GM23338 (cell line): ENCODE data around the gene PIEZO2. TPM values are rescaled to one million over a fixed set of nuclear protein-coding genes. Genes with fewer than 3 reads are reported as not detected.

Experiments
- ATAC-seq: fragments of 200-7000 bp; cut with Tn5 transposase; 3 replicates; pipeline ENCODE4 v1.9.1; 2020
- DNase-seq: peaks from one replicate; pipeline ENCODE4 v3.0.0-alpha.2; 2015; ENCODE audit warnings: low spot score
- H2AFZ ChIP-seq: fragments of 200-600 bp; sonication (generic); 2 replicates; pipeline ENCODE4 v1.8.0; 2016; ENCODE audit warnings: antibody characterized with exemption, mild to moderate bottlenecking, moderate library complexity
- H3F3A ChIP-seq: fragments of 200-600 bp; sonication (generic); replicated peaks from 2 replicates; pipeline ENCODE4 v1.8.0; 2017; ENCODE audit warnings: antibody characterized with exemption, mixed run types, low read depth
- H3K27ac ChIP-seq: fragments of 200-600 bp; sonication (generic); 2 replicates; pipeline ENCODE4 v1.6.1; 2016; ENCODE audit warnings: low read depth
- H3K27me3 ChIP-seq: fragments of 200-600 bp; sonication (generic); 2 replicates; pipeline ENCODE4 v1.8.0; 2016; ENCODE audit warnings: mild to moderate bottlenecking, mixed run types, moderate library complexity; ENCODE audit not compliant: insufficient read depth
- H3K36me3 ChIP-seq: fragments of 200-600 bp; sonication (generic); 2 replicates; pipeline ENCODE4 v1.8.0; 2016; ENCODE audit warnings: mild to moderate bottlenecking; ENCODE audit not compliant: insufficient read depth
- H3K4me1 ChIP-seq: fragments of 200-600 bp; sonication (generic); 2 replicates; pipeline ENCODE4 v1.8.0; 2016; ENCODE audit warnings: mild to moderate bottlenecking, moderate library complexity; ENCODE audit not compliant: insufficient read depth
- H3K4me2 ChIP-seq: fragments of 200-600 bp; sonication (generic); 2 replicates; pipeline ENCODE4 v1.7.1; 2017; ENCODE audit warnings: mixed run types
- H3K4me3 ChIP-seq: fragments of 200-600 bp; sonication (generic); 2 replicates; pipeline ENCODE4 v1.6.1; 2016; ENCODE audit warnings: mixed run types
- H3K79me2 ChIP-seq: fragments of 200-600 bp; sonication (generic); replicated peaks from 2 replicates; pipeline ENCODE4 v1.8.0; 2017; ENCODE audit warnings: mild to moderate bottlenecking; ENCODE audit not compliant: insufficient read depth
- H3K9me2 ChIP-seq: fragments of 200-600 bp; sonication (generic); 2 replicates; pipeline ENCODE4 v1.8.0; 2017; ENCODE audit not compliant: insufficient read depth
- H4K20me1 ChIP-seq: fragments of 200-600 bp; sonication (generic); replicated peaks from 2 replicates; pipeline ENCODE4 v1.8.0; 2017; ENCODE audit warnings: mild to moderate bottlenecking; ENCODE audit not compliant: insufficient read depth
- H3K27ac Mint-ChIP-seq: 2 replicates; pipeline ENCODE4 v1.8.0; 2020; ENCODE audit warnings: inconsistent platforms, mild to moderate bottlenecking, moderate library complexity, mixed read lengths
- H3K27me3 Mint-ChIP-seq: 3 replicates; pipeline ENCODE4 v1.8.0; 2022; ENCODE audit warnings: low read depth, mild to moderate bottlenecking, moderate library complexity, mixed read lengths, inconsistent platforms; ENCODE audit not compliant: insufficient read depth, poor library complexity
- H3K36me3 Mint-ChIP-seq: 3 replicates; pipeline ENCODE4 v1.8.0; 2021; ENCODE audit warnings: low read depth, mild to moderate bottlenecking, inconsistent platforms, moderate library complexity, mixed read lengths
- H3K4me1 Mint-ChIP-seq: 3 replicates; pipeline ENCODE4 v1.8.0; 2020; ENCODE audit warnings: mild to moderate bottlenecking, inconsistent platforms, mixed read lengths
- H3K4me3 Mint-ChIP-seq: 3 replicates; pipeline ENCODE4 v1.8.0; 2021; ENCODE audit warnings: moderate library complexity, mild to moderate bottlenecking, inconsistent platforms, mixed read lengths
- H3K9me3 Mint-ChIP-seq: 3 replicates; pipeline ENCODE4 v1.8.0; 2020; ENCODE audit warnings: moderate library complexity, mild to moderate bottlenecking, inconsistent platforms, mixed read lengths
- CREB1 ChIP-seq: fragments of 250-450 bp; sonication (Bioruptor Pico); IDR thresholded peaks from 2 replicates; pipeline ENCODE4 v1.5.0; 2020; ENCODE audit warnings: low read depth, mild to moderate bottlenecking, moderate library complexity
- EZH2 ChIP-seq: fragments of 200-600 bp; sonication (generic); IDR thresholded peaks from one replicate; pipeline ENCODE4 v1.8.0; 2017; ENCODE audit warnings: antibody characterized with exemption, mild to moderate bottlenecking, low read depth; ENCODE audit not compliant: unreplicated experiment
- JUNB ChIP-seq: IDR thresholded peaks from one replicate; pipeline ENCODE4 v1.6.1; 2016; ENCODE audit warnings: antibody characterized with exemption; ENCODE audit not compliant: unreplicated experiment
- NANOG ChIP-seq: IDR thresholded peaks from 2 replicates; pipeline ENCODE4 v1.6.1; 2016; ENCODE audit warnings: antibody characterized with exemption, borderline replicate concordance
- POLR2AphosphoS5 ChIP-seq: IDR thresholded peaks from 2 replicates; pipeline ENCODE4 v1.6.1; 2016; ENCODE audit warnings: antibody characterized with exemption, low read depth
- STAT1 ChIP-seq: IDR thresholded peaks from one replicate; pipeline ENCODE4 v1.6.1; 2016; ENCODE audit warnings: antibody characterized with exemption; ENCODE audit not compliant: unreplicated experiment
- ZNF114 ChIP-seq: fragments of 250-450 bp; sonication (Bioruptor Pico); IDR thresholded peaks from 2 replicates; pipeline ENCODE4 v1.5.0; 2020; ENCODE audit warnings: mild to moderate bottlenecking, moderate library complexity
- ZNF331 ChIP-seq: fragments of 250-450 bp; sonication (Bioruptor Pico); IDR thresholded peaks from 2 replicates; pipeline ENCODE4 v1.5.0; 2020; ENCODE audit warnings: low read depth, mild to moderate bottlenecking, moderate library complexity
- polyA plus RNA-seq: library from polyadenylated mRNA; unstranded; fragments of >200 nt; fragmentation: Nextera tagmentation; extraction: Ambion mirVana; gene quantifications from 2 replicates; pipeline ENCODE4 v1.2.1, GENCODE V29; 2016
- total RNA-seq: library from RNA; depleted of rRNA; stranded (reverse); fragments of >200 nt; shearing (Covaris generic); gene quantifications from 2 replicates; pipeline ENCODE4 v1.2.3, GENCODE V29; 2014
- TF ChIP-seq, protein P1 (sequence below): IDR thresholded peaks from 2 replicates; pipeline ENCODE4 v1.6.1; 2016; ENCODE audit warnings: antibody characterized with exemption
- TF ChIP-seq, protein P2 (sequence below): fragments of 250-450 bp; sonication (Bioruptor Pico); IDR thresholded peaks from 2 replicates; pipeline ENCODE4 v1.5.0; 2020; ENCODE audit warnings: mild to moderate bottlenecking, moderate library complexity
- TF ChIP-seq, protein P3 (sequence below), 2 experiments: fragments of 200-600 bp in 1 of 2; sonication (generic) in 1 of 2; conservative IDR thresholded peaks; 2 replicates each; pipeline versions ENCODE4 v1.5.1 to v1.6.1; 2016 to 2017; ENCODE audit warnings: antibody characterized with exemption in 2 of 2, low read depth in 2 of 2, mild to moderate bottlenecking in 2 of 2, moderate library complexity in 1 of 2
- TF ChIP-seq, protein P4 (sequence below): IDR thresholded peaks from one replicate; pipeline ENCODE4 v1.6.1; 2018; ENCODE audit warnings: antibody characterized with exemption; ENCODE audit not compliant: unreplicated experiment

PIEZO2 gene
- total and polyA plus RNA-seq, 2 experiments from 2014 or later, result 4.8 to 8.2 TPM

DNA sequence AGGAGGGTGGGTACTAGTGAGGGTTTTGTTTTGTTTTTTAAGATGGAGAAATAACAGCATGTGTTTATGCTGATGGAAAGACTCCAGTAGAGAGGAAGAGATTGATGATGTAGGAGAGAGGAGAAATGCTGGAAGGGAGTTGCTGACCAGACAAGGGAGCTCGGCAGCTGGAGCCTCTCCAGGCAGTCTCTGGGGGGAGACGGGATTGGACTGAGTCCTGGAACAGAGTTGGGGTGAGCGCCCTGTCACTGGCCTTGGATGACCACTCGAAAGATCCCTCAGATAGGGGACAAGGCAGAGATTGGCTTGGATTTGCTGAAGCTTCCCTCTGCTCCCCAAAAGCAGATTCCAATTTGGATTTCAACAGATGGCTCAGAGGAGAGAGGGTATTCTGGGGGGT lies 425.9 kb downstream of the PIEZO2 start:
- Mint-ChIP-seq H3K9me3 (peaks cover 4% of the 10 kb centered on the region), H3K36me3 (peaks cover 10% of the 10 kb centered on the region; the same call in 2 of the 3 replicates), H3K4me3 (no peak overlapping the region), H3K27me3 (peaks cover 7% of the 10 kb centered on the region), H3K4me1 (no peaks in the 10 kb centered on the region), H3K27ac (no peak overlapping the region)
- H3K36me3 ChIP-seq, result no peaks in the 10 kb centered on the region
- H2AFZ ChIP-seq, result no peak overlapping the region
- no peak for TF ChIP-seq JUNB
- TF ChIP-seq, protein P1, sequence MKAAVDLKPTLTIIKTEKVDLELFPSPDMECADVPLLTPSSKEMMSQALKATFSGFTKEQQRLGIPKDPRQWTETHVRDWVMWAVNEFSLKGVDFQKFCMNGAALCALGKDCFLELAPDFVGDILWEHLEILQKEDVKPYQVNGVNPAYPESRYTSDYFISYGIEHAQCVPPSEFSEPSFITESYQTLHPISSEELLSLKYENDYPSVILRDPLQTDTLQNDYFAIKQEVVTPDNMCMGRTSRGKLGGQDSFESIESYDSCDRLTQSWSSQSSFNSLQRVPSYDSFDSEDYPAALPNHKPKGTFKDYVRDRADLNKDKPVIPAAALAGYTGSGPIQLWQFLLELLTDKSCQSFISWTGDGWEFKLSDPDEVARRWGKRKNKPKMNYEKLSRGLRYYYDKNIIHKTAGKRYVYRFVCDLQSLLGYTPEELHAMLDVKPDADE, result no peak
- no peak for TF ChIP-seq NANOG
- no peak for TF ChIP-seq POLR2AphosphoS5
- TF ChIP-seq EZH2, result no peak
- TF ChIP-seq, protein P2, sequence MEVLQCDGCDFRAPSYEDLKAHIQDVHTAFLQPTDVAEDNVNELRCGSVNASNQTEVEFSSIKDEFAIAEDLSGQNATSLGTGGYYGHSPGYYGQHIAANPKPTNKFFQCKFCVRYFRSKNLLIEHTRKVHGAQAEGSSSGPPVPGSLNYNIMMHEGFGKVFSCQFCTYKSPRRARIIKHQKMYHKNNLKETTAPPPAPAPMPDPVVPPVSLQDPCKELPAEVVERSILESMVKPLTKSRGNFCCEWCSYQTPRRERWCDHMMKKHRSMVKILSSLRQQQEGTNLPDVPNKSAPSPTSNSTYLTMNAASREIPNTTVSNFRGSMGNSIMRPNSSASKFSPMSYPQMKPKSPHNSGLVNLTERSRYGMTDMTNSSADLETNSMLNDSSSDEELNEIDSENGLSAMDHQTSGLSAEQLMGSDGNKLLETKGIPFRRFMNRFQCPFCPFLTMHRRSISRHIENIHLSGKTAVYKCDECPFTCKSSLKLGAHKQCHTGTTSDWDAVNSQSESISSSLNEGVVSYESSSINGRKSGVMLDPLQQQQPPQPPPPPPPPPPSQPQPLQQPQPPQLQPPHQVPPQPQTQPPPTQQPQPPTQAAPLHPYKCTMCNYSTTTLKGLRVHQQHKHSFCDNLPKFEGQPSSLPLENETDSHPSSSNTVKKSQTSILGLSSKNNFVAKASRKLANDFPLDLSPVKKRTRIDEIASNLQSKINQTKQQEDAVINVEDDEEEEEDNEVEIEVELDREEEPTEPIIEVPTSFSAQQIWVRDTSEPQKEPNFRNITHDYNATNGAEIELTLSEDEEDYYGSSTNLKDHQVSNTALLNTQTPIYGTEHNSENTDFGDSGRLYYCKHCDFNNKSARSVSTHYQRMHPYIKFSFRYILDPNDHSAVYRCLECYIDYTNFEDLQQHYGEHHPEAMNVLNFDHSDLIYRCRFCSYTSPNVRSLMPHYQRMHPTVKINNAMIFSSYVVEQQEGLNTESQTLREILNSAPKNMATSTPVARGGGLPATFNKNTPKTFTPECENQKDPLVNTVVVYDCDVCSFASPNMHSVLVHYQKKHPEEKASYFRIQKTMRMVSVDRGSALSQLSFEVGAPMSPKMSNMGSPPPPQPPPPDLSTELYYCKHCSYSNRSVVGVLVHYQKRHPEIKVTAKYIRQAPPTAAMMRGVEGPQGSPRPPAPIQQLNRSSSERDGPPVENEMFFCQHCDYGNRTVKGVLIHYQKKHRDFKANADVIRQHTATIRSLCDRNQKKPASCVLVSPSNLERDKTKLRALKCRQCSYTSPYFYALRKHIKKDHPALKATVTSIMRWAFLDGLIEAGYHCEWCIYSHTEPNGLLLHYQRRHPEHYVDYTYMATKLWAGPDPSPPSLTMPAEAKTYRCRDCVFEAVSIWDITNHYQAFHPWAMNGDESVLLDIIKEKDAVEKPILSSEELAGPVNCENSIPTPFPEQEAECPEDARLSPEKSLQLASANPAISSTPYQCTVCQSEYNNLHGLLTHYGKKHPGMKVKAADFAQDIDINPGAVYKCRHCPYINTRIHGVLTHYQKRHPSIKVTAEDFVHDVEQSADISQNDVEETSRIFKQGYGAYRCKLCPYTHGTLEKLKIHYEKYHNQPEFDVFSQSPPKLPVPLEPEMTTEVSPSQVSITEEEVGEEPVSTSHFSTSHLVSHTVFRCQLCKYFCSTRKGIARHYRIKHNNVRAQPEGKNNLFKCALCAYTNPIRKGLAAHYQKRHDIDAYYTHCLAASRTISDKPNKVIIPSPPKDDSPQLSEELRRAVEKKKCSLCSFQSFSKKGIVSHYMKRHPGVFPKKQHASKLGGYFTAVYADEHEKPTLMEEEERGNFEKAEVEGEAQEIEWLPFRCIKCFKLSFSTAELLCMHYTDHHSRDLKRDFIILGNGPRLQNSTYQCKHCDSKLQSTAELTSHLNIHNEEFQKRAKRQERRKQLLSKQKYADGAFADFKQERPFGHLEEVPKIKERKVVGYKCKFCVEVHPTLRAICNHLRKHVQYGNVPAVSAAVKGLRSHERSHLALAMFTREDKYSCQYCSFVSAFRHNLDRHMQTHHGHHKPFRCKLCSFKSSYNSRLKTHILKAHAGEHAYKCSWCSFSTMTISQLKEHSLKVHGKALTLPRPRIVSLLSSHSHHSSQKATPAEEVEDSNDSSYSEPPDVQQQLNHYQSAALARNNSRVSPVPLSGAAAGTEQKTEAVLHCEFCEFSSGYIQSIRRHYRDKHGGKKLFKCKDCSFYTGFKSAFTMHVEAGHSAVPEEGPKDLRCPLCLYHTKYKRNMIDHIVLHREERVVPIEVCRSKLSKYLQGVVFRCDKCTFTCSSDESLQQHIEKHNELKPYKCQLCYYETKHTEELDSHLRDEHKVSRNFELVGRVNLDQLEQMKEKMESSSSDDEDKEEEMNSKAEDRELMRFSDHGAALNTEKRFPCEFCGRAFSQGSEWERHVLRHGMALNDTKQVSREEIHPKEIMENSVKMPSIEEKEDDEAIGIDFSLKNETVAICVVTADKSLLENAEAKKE, result no peak
- TF ChIP-seq CREB1 (CRISPR knock-in tag), result no peak
- TF ChIP-seq, protein P3, sequence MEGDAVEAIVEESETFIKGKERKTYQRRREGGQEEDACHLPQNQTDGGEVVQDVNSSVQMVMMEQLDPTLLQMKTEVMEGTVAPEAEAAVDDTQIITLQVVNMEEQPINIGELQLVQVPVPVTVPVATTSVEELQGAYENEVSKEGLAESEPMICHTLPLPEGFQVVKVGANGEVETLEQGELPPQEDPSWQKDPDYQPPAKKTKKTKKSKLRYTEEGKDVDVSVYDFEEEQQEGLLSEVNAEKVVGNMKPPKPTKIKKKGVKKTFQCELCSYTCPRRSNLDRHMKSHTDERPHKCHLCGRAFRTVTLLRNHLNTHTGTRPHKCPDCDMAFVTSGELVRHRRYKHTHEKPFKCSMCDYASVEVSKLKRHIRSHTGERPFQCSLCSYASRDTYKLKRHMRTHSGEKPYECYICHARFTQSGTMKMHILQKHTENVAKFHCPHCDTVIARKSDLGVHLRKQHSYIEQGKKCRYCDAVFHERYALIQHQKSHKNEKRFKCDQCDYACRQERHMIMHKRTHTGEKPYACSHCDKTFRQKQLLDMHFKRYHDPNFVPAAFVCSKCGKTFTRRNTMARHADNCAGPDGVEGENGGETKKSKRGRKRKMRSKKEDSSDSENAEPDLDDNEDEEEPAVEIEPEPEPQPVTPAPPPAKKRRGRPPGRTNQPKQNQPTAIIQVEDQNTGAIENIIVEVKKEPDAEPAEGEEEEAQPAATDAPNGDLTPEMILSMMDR (conservative IDR thresholded peaks at IDR 0.05; ENCODE audit: low read depth in 2 of 2), result no peak
- no peak for TF ChIP-seq ZNF331 (CRISPR knock-in tag)
- no peak for TF ChIP-seq STAT1
- TF ChIP-seq ZNF114, result no peak
- TF ChIP-seq, protein P4, sequence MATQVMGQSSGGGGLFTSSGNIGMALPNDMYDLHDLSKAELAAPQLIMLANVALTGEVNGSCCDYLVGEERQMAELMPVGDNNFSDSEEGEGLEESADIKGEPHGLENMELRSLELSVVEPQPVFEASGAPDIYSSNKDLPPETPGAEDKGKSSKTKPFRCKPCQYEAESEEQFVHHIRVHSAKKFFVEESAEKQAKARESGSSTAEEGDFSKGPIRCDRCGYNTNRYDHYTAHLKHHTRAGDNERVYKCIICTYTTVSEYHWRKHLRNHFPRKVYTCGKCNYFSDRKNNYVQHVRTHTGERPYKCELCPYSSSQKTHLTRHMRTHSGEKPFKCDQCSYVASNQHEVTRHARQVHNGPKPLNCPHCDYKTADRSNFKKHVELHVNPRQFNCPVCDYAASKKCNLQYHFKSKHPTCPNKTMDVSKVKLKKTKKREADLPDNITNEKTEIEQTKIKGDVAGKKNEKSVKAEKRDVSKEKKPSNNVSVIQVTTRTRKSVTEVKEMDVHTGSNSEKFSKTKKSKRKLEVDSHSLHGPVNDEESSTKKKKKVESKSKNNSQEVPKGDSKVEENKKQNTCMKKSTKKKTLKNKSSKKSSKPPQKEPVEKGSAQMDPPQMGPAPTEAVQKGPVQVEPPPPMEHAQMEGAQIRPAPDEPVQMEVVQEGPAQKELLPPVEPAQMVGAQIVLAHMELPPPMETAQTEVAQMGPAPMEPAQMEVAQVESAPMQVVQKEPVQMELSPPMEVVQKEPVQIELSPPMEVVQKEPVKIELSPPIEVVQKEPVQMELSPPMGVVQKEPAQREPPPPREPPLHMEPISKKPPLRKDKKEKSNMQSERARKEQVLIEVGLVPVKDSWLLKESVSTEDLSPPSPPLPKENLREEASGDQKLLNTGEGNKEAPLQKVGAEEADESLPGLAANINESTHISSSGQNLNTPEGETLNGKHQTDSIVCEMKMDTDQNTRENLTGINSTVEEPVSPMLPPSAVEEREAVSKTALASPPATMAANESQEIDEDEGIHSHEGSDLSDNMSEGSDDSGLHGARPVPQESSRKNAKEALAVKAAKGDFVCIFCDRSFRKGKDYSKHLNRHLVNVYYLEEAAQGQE, result no peak
- H3K4me2 ChIP-seq, result no peak overlapping the region
- no peak for DNase-seq
- no peak overlapping the region for H3K4me3 ChIP-seq
- H4K20me1 ChIP-seq, result no peaks in the 10 kb centered on the region
- H3K9me2 ChIP-seq, result no peaks in the 10 kb centered on the region
- no peak overlapping the region for H3K27ac ChIP-seq
- H3K4me1 ChIP-seq, result no peaks in the 10 kb centered on the region
- no peaks in the 10 kb centered on the region for H3K79me2 ChIP-seq
- H3F3A ChIP-seq, result no peaks in the 10 kb centered on the region
- H3K27me3 ChIP-seq, result no peaks in the 10 kb centered on the region
- ATAC-seq, result no peak
